T-helper 17 cell (primary cell): Measurements from ENCODE around the gene HTD2. TPM values are rescaled to one million over a fixed set of nuclear protein-coding genes. Genes with fewer than 3 reads are reported as not detected.

Experiments
- ATAC-seq: fragments of 150-1000 bp; cut with Tn5 transposase; 2 replicates; pipeline ENCODE4 v1.10.0; 2021; ENCODE audit warnings: mild to moderate bottlenecking, moderate library complexity
- DNase-seq, 3 donors: peaks; one replicate each; pipeline versions ENCODE4 v3.0.0 to v3.0.0-alpha.2; 2020 to 2021
- H3K9me3 ChIP-seq: one replicate; pipeline ENCODE4 v1.7.0; 2013; ENCODE audit warnings: low read length, mild to moderate bottlenecking; ENCODE audit not compliant: control insufficient read depth, poor library complexity, severe bottlenecking
- H3K27ac Mint-ChIP-seq: one replicate; pipeline ENCODE4 v1.8.0; 2022; ENCODE audit warnings: mild to moderate bottlenecking, moderate library complexity, mixed read lengths
- H3K27me3 Mint-ChIP-seq: one replicate; pipeline ENCODE4 v1.8.0; 2022; ENCODE audit warnings: mixed read lengths
- H3K36me3 Mint-ChIP-seq: one replicate; pipeline ENCODE4 v1.8.0; 2022; ENCODE audit warnings: low read depth, mixed read lengths
- H3K4me1 Mint-ChIP-seq: one replicate; pipeline ENCODE4 v1.8.0; 2022; ENCODE audit warnings: mild to moderate bottlenecking, mixed read lengths
- H3K4me3 Mint-ChIP-seq: one replicate; pipeline ENCODE4 v1.8.0; 2022; ENCODE audit warnings: mild to moderate bottlenecking, moderate library complexity, mixed read lengths
- total RNA-seq, 4 donors: library from RNA in 2 of 4; stranded (reverse) in 2 of 4; gene quantifications; one replicate each; pipeline ENCODE4 v1.2.3 and lab custom pipeline; 2022 to 2026

Gene HTD2
- total RNA-seq, 2 donors from 2014 or later, result 6.9 to 7.3 TPM

- H3K9me3 ChIP-seq, result no peaks in the 10 kb centered on the region
- Mint-ChIP-seq H3K4me1 (peaks cover 15% of the 10 kb centered on the region), H3K36me3 (peaks cover 2% of the 10 kb centered on the region), H3K27ac (no peak overlapping the region), H3K27me3 (no peaks in the 10 kb centered on the region), H3K4me3 (no peak overlapping the region)
- DNase-seq (no peak), ATAC-seq (no peak)
These were observed 51.8 kb downstream of the HTD2 start for GRCh38 chr3:58358092-58358491.

GRCh38 chr3:58358808-58359207, 52.5 kb downstream of the HTD2 start:
- no peaks in the 10 kb centered on the region for H3K9me3 ChIP-seq
- ATAC-seq, result no peak
- no peak overlapping the region for H3K4me3 Mint-ChIP-seq
- no peak overlapping the region for H3K27ac Mint-ChIP-seq
- peaks cover 2% of the 10 kb centered on the region for H3K36me3 Mint-ChIP-seq
- no peak for DNase-seq
- H3K4me1 Mint-ChIP-seq, result peaks cover 12% of the 10 kb centered on the region
- no peaks in the 10 kb centered on the region for H3K27me3 Mint-ChIP-seq

- peaks cover 9% of the 10 kb centered on the region for H3K4me1 Mint-ChIP-seq
- H3K36me3 Mint-ChIP-seq, result peaks cover 2% of the 10 kb centered on the region
- H3K27me3 Mint-ChIP-seq, result no peaks in the 10 kb centered on the region
- ATAC-seq (no peak), DNase-seq (no peak)
- no peak overlapping the region for H3K27ac Mint-ChIP-seq
- no peaks in the 10 kb centered on the region for H3K9me3 ChIP-seq
- no peak overlapping the region for H3K4me3 Mint-ChIP-seq
These were observed 53.3 kb downstream of the HTD2 start for GRCh38 chr3:58359621-58360020.

GRCh38 chr3:58361866-58362265, 55.5 kb downstream of the HTD2 start:
- no peaks in the 10 kb centered on the region for H3K9me3 ChIP-seq
- H3K4me1 Mint-ChIP-seq, result peaks cover 12% of the 10 kb centered on the region
- H3K4me3 Mint-ChIP-seq, result no peak overlapping the region
- ATAC-seq, result no peak
- no peaks in the 10 kb centered on the region for H3K27me3 Mint-ChIP-seq
- no peak for DNase-seq
- H3K27ac Mint-ChIP-seq, result no peak overlapping the region
- peaks cover 2% of the 10 kb centered on the region for H3K36me3 Mint-ChIP-seq

GRCh38 chr3:58366699-58367098, 60.4 kb downstream of the HTD2 start:
- no peaks in the 10 kb centered on the region for H3K27me3 Mint-ChIP-seq
- H3K36me3 Mint-ChIP-seq, result no peaks in the 10 kb centered on the region
- no peak for ATAC-seq
- H3K4me3 Mint-ChIP-seq, result no peak overlapping the region
- peaks cover 7% of the 10 kb centered on the region for H3K4me1 Mint-ChIP-seq
- no peak overlapping the region for H3K27ac Mint-ChIP-seq
- H3K9me3 ChIP-seq, result no peaks in the 10 kb centered on the region
- DNase-seq, result no peak

GRCh38 chr3:58369038-58369437, 62.7 kb downstream of the HTD2 start:
- Mint-ChIP-seq H3K36me3 (no peaks in the 10 kb centered on the region), H3K27ac (no peak overlapping the region), H3K4me3 (no peak overlapping the region), H3K27me3 (no peaks in the 10 kb centered on the region), H3K4me1 (peaks cover 6% of the 10 kb centered on the region)
- no peaks in the 10 kb centered on the region for H3K9me3 ChIP-seq
- ATAC-seq (no peak), DNase-seq (no peak)

Other genes starting within 250 kb of the HTD2 start
- under 1 TPM in 1 of 2 donors, not detected in 1; 0.65 TPM for gene DNASE1L3, start 95.5 kb upstream of the HTD2 start, total RNA-seq
- 1 to 10 TPM; 2.1 to 2.9 TPM for gene ABHD6, start 68.7 kb upstream of the HTD2 start, total RNA-seq
- gene RPP14, start 275 bp upstream of the HTD2 start, total RNA-seq, result 10 to 100 TPM; 16.4 to 19.4 TPM
- gene PXK, start 26.4 kb downstream of the HTD2 start, total RNA-seq, result 10 to 100 TPM; 20.1 to 23.1 TPM
- gene PDHB, start 127.3 kb downstream of the HTD2 start, total RNA-seq, result 10 to 100 TPM; 25.6 to 29.9 TPM
- gene KCTD6, start 185.6 kb downstream of the HTD2 start, total RNA-seq, result 1 to 10 TPM; 7.0 to 8.4 TPM
- gene ACOX2, start 230.7 kb downstream of the HTD2 start, total RNA-seq, result not detected